ENCODE results near the gene SLC16A9.
"Not testable (repeated sequence)": the region's sequence is repeated elsewhere in the genome, so short reads cannot be mapped to it uniquely, and the experiment has no call there.

SLC16A9 gene, protein sequence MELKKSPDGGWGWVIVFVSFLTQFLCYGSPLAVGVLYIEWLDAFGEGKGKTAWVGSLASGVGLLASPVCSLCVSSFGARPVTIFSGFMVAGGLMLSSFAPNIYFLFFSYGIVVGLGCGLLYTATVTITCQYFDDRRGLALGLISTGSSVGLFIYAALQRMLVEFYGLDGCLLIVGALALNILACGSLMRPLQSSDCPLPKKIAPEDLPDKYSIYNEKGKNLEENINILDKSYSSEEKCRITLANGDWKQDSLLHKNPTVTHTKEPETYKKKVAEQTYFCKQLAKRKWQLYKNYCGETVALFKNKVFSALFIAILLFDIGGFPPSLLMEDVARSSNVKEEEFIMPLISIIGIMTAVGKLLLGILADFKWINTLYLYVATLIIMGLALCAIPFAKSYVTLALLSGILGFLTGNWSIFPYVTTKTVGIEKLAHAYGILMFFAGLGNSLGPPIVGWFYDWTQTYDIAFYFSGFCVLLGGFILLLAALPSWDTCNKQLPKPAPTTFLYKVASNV

DNA sequence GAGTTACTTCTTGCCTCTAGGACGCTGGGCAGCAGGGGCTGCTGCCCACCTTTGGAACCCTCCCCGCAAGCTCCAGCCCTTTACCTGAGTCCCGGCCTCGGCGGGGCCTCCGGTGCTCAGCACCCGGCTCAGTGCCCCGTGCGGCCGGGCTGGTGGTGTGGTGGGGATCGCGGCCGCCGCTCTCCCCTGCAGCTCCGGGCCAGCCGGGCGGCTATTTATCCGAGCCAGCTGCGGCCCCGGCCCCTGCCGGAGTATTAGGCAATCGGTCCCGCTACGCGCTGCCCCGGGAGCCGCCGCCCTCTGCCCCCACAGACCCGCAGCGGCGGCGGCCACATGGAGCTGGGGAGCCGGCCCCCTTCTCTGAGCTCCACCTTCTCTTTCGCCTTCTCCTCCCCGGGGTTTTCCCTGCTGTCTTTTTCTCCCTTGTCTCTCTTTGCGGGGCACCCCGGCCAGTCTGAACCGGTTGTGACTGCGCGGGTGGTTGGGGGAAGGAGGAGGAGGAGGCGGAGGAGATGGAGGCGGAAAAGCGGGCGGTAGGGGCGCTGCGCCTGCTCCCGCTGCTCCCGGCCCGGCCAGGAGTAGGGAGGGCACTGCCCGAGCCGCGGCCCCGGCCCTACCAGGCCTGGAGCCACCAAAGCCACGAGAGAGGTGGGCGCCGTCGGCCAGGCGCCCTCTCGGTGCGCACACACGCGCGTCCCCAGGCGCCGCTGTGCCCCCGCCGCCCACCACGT is at the start of gene SLC16A9:
TSS of gene SLC16A9 (minus strand) at position 456 of the 731 bp plus-strand sequence. CDS start 25,559 bp downstream, outside the sequence.
- DNase-seq = peak; percentile 45 to 52

DNA sequence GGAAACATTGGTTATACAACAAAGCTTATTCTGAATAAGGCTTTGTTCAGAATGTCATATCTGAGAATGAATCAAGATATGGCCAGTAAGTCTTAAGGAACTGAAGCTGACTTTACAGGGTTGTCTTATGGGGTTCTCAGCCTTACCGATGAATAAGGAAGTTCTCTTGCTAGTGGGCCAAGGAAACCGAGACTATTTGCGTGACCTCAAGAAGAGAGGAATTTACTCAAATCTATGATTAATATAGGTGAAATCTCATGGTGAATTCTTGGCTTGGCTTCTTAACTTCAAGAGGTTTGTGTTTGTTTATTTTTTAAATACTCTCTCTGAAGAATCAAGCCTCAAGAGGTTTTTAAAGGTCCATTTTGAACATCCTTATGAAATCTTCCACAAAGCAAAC is 48.3 kb upstream of the SLC16A9 start:
- no peak for DNase-seq

DNA sequence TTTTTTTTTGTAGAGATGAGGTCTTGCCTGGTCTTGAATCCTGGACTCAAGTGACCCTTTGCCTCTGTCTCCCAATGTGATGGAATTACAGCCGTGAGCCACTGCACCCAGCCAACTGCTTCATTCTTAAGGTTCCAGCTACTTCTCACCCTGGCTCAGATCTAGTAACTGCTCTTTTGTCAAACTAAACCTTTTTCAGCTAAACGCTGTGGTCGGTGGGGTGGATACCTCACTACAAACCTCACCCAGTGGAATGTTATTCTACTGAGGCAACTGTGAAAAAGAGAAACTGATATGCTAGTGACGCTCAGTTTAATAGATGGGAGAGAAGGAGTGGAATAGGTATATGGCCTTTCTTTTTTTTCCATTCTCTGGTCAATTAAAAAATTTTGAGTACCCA is 45.3 kb upstream of the SLC16A9 start:
- DNase-seq = no peak

DNA sequence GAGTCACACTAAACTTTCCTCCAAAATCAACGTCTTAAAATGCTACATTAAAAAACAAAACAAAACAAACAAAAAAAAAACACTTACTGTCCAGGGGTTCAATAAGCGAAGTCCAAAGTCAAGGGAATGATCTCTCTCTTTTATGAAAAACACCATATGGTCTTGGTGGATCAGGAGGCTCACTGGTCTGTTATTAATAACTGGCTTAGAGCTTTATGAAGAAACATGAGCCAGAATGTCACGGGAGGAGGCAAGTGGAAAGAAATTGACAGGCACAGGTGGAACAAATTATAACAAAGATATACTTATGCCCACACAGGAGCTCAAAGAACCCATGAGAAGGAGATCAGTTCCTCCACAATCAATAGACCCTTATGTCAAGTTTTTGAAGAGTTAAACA is 43.6 kb upstream of the SLC16A9 start, which contains the start of gene MRLN:
TSS of gene MRLN (minus strand) at position 189 of the 400 bp plus-strand sequence.
- no peak for DNase-seq

DNA sequence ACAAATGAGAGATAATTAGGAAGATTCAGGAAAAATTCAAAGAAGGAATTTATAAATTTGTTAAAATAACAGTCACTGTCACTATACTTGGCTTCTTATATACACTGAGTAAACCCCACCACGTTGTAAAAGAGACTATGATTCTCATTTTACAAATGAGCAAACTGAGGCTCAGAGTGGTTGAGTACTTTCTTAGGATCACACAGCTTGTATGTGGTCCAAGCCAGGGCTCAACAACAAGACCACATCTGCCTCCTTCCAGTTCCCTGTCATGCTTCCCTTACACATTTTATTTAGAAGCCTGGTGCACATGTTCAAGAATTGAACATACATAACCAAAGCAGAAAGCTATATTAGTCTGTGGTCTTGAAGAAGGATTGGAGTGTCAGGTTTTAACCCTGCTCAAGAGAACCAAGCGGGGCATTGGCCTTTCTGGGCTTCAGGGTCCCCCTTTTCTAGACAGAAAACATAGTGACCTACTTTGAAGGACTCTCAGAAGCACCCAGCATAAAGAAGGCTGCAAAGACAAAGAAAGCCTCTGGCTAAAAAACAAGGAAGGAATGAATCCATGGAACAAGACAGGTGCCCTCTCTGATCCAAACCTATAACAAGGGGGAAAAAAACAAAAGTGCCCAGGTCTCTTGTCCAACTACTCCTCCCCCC is 42.8 kb upstream of the SLC16A9 start:
- no peak for DNase-seq

DNA sequence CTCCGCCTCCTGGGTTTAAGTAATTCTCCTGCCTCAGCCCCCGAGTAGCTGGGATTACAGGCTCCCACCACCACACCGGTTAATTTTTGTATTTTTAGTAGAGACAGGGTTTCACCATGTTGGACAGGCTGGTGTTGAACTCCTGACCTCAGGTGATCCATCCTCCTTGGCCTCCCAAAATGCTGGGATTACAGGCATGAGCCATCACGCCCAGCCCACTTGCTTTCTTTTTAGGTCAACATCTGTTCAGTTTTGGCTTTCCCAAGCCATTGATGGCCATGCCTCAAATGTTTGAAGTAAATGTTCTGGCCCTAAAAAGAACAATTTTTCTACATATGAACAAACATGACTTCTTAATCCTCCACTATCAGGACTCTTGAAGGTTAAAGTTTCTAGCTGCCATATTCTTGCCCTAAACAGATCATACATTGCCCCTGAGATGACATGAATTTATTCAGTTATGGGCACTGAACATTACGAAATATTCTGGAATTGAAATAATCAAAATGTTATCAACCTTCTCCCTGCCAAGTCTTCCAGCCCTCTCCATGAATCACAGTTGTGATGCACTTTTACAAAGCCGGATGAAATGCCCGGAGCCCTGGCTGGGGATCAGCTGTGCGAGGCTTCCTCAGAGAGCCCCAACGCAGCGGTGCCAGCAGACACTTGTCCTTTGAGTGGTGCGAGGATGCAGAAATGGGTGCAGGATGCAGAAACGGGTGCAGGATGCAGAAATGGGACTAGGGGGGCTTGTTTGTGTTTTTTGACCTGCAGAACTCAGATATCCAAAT is 40.7 kb upstream of the SLC16A9 start:
- DNase-seq = no peak

DNA sequence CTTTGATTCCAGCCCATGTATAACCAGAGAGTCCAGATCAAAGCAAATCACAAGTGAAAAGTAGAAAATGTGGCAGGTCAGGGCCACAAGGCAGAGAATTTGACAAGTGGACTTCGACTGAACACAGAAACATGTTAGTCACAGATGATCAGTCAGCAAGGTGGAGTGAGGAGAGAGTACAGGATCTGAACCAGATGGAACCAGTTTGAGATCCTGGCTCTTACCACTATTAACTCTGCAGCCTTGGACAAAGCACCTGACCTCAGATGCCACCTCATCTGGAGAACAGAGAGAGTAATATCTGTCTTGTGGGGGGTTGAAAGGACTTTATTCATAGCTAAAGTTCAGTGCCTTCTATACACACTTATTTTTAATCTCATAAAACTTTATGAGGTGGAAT is 39.2 kb upstream of the SLC16A9 start:
- no peak for DNase-seq

DNA sequence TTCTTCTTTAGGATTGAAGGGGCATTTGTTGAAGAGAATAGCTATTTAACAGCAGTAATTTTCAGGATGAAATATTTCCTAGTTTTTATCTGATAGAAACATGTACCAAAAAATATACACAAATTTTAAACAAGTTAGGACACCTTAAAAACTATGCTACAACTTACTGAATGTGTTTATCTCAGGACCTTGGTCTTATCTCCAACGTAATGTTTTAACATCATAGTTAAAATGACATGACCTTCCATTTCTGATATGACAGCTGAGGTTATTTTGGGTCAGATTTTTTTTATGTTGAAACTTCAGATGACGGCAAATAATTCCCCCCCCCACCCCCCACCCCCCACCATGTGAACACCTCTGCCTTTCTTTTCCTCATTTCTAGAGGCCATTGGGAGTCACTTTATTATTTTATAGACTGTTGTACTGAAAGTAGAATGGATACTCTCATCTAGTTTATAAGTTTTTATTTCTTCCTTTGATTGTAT is 35.6 kb upstream of the SLC16A9 start:
- no peak for DNase-seq

DNA sequence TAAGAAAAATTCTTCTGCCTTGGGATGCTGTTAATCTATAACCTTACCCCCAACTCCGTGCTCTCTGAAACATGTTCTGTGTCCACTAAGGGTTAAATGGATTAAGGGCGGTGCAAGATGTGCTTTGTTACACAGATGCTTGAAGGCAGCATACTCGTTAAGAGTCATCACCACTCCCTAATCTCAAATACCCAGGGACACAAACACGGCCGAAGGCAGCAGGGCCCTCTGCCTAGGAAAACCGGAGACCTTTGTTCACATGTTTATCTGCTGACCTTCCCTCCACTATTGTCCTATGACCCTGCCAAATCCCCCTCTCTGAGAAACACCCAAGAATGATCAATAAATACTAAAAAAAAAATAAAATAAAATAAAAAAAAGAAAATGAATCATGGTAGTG is 35.1 kb upstream of the SLC16A9 start:
- DNase-seq = not testable (repeated sequence)

DNA sequence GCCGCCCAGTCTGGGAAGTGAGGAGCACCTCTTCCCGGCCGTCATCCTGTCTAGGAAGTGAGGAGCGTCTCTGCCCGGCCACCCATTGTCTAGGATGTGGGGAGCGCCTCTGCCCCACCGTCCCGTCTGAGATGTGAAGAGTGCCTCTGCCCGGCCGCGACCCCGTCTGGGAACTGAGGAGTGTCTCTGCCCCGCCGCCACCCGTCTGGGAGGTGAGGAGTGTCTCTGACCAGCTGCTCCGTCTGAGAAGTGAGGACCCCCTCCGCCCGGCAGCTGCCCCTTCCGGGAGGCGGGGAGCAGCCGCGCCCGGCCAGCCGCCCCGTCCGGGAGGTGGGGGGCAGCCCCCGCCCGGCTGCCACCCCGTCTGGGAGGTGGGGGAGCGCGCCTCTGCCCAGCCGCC is 34.5 kb upstream of the SLC16A9 start:
- not testable (repeated sequence) for DNase-seq

DNA sequence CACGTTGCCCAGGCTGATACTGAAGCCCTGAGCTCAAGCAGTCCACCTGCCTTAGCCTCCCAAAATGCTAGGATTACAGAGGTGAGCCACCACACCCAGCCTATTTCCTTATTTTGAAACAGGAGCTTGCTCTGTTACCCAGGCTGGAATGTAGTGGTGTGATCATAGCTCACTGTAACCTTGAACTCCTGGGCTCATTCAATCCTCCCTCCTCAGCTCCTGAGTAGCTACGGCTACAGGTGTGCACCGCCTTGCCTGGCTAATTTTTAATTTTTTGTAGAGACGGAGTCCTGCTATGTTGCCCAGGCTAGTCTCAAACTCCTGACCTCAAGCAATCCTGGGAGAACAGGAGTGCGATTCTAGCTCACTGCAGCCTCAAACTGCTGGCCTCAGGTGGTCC is 31.9 kb upstream of the SLC16A9 start:
- DNase-seq = no peak

DNA sequence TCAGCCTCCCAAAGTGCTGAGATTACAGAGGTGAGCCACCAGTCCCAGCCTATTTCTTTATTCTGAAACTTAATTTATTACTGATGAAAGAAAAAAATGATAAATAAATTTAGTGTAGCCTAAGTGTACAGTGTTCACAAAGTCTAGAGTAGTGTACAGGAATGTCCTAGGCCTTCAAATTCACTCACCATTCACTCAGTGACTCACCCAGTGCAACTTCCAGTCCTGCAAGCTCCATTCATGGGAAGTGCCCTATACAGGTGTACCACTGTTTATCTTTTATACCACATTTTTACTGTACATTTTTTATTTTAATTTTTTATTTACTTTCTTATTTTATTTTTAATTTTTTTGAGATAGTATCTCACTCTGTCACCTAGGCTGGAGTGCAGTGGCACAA is 31.4 kb upstream of the SLC16A9 start:
- DNase-seq = no peak

DNA sequence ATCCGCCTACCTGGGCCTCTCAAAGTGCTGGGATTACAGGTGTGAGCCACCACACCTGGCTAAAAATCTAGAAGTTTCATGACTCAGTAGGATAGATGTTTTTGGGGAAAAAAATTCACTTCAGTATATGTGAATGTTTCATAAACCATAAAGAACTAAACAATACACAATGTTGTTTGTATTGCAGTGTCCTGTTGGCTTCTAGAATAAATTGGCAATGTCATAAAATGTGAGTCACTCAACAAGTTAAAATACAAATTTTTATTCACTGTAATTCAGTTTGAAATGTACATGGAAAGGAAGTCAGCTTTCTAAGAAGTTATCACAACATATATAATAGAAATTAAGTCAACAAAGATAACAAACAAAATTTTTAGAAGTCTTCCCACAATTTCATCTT is 27.1 kb upstream of the SLC16A9 start:
- no peak for DNase-seq

DNA sequence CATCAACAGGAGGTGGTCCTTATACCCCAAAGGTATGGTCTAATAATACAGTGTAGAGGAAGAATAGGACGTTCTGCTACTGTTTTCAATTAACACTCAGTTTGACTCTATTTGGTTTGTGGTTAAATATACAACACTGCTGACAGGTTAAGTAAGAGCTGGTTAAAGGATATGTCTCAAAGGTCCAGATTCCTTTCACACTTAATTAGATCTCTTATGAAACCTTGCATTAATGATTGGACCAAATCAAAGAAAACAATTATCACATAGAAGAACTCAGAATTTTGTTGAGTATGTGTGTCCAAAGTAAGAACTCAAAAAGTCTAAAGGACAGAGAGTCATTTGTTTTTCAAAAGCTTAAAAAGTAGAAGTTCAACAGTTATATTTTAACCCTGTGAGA is 25.6 kb upstream of the SLC16A9 start:
- no peak for DNase-seq

DNA sequence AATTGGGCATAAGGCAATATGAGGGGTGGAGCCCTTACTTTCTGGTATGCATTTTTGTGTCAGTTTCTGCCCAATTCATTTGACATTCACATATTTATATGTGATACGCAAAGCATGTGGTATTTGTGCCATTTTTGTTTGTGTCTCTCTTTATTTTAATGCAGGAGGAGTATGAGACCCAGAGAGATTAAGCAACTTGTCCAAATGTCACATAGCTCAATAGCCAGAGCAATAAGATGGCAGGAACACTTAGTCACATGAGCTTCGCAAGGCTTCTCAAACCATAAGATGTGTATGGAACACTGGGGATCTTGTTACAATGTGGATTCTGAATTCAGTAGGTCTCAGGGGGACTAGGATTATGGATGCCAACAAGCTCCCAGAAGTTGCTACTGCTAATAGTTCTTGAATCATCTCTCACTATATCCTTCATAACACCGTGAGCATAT is 24.4 kb upstream of the SLC16A9 start:
- no peak for DNase-seq

DNA sequence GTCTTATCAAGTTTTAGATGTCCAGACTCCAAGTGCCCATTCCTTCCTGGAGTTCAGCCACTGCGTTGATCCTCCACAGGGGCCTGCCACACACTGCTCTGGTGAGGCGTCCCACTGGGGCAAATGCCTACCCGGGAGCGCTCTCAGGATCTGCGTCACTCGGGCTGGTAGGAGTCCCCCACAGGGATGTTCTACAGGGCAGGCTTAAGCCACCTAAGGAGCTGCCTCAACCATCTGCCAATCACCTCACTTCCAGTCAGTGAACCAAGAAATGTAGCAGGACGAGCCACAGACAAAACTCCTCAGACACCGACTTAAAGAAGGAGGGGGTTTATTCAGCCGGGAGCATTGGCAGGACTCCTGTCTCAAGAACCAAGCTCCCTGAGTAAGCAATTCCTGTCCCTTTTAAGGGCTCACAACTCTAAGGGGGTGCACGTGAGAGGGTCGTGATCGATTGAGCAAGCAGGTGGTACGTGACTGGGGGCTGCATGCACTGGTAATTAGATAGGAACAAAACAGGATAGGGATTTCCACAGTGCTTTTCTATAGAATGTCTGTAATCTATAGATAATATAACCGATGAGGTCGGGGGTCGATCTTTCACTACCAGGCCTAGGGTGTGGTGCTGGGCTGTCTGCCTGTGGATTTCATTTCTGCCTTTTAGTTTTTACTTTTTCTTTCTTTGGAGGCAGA is 23.8 kb upstream of the SLC16A9 start:
- not testable (repeated sequence) for DNase-seq

DNA sequence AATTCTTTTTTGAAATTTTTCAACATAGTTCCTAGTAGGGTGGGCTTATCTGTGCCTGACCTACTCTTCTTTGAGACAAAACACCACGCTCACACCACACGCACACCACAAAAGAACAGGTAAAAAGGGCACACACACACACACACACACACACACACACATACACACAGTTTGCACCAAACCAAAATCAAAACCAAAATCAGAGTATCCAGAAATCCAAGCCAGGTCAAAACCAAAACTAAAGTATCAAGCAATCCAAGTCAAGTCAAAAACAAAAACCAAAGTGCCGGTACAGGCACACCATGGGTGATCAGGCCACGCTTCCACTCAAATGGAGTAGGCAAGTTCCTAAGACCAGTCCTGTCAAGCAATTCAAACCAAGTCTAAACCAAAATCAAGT is 23.2 kb upstream of the SLC16A9 start:
- not testable (repeated sequence) for DNase-seq

DNA sequence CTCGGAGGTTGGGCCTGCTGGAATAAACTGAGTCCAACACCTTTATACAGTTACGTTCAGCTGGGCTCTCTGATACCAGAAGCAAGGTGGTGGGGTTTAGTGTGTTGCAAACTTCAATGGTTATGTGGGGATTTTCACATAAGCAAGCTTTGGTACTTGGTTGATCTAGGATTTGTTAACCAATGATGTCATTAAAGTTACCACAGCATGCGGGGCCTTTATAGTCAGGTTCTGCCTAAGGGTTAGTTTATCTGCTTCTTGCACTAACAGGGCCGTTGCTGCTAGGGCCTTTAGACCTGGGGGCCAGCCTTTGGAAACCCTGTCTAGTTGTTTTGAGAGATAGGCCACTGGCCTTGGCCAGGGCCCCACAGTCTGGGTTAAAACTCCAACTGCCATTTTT is 19.5 kb upstream of the SLC16A9 start:
- DNase-seq = not testable (repeated sequence)

DNA sequence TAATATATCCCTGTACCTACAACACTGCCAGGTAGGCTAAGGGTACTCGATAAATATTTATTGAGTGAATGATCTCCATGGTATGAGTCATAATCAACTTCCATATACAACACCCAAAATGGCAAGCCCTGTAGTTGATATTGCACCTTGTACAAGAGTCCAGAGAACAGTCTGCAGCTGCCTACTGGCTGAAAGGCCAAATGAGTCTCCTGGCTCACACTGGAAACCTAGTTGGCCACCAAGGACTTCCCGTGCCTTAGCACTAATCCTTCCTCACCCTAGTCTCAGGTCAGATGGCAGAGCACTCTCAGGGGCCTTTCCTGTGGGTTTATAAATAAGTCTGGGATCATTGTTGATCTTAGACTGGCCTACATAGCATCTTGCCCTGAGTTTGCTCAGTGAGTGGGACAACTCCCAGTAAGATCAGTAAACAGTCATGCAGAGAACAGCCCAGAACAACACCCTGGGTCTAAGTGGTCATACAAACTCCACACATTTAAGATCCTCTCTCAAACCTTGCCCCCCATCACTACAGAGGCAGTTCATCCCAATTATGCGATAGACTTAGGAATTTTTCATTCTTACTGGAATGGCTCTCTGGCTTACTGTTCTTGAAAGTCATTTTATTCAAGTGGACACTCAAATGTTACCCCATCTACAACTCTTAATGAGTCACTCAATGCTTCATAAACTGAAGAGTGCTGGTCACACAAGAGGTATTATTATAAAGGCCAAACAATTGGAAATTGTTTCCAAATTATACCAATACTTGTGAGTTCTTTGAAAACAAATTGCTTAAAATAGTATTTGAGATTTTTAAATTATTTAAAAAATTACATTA is 14.7 kb upstream of the SLC16A9 start:
- DNase-seq = no peak

DNA sequence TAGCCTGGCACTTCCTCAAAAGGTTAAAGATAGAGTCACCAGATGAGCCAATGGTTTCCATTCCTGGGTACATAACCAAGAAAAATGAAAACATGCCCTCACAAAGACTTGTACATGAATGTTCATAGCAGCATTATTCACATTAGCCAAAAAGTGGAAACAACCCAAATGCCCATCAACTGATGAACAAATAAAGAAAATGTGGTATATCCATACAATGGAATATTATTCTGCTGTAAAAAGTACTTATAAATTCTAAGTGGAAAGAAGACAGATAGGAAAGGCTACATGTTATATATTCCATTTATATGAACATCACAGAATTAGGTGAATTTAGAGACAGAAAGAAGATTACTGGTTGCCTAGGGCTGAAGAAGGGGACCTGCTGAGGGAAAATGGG is 10.7 kb upstream of the SLC16A9 start:
- no peak for DNase-seq

DNA sequence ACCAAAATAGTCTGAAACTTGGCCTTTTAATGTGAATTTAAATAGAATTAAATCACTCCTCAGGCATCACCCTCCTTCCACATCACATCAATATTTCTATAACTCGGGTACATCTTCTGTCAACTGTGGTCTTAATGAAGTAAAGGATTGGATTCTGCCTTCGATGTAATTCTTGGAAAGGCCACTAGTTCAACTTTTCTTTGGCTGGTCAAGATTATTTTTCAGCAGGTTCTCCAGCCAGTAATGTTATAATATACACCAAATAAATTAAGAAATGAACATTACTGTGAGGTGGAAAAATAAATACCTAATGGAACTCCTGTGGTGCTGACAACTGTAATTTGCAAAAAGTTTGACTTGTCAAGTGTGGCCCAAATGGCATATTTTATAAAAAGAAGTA is 9.7 kb upstream of the SLC16A9 start:
- no peak for DNase-seq

Measured in hippocampal formation (tissue), 2 donors.